GM15510 (cell line): ENCODE measurements around the gene SPAG16.

Experiments used
- POLR2A ChIP-seq: IDR thresholded peaks from 3 replicates; pipeline ENCODE4 v1.6.1; 2011; ENCODE audit warnings: borderline replicate concordance; ENCODE audit not compliant: insufficient read length; ENCODE audit errors: extremely low read depth

Gene SPAG16

DNA sequence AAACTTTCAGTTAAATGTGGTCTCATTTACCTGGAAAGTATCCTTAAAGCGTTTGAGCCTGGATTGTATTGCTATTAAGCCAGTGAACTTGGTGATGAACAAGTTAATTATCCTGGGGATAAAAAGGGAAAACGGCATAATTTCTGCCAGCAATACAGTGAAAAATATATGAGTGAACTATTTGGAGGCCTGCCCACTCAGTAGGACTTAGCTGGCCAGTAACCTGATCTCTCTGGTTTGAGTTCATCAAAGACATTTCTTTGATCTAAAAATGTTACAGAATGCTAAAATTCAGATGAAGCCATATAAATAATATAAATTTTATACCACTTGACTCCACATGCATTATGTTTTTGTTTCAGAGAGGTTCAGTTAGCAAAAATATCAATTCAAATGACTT lies 885.5 kb downstream of the SPAG16 start:
- no peak for TF ChIP-seq POLR2A

DNA sequence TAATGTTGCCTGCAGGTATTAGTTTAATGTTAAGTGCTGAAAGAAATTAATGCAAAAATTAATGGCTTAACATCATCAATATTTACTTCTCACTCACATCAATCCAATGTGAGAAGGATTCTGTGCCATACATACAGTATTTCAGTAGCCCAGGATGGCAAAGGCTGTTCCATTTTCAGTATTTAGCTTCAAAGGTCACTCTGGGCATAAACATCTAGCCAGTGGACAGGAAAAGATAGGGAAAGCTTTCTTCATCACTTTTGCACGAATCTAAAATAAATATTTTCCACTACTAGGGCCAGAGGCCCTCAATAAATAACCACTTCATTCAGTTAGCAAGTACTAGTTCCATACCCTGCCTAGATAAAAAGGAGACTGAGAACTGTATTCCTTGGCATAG lies 890.3 kb downstream of the SPAG16 start:
- TF ChIP-seq POLR2A, result no peak

DNA sequence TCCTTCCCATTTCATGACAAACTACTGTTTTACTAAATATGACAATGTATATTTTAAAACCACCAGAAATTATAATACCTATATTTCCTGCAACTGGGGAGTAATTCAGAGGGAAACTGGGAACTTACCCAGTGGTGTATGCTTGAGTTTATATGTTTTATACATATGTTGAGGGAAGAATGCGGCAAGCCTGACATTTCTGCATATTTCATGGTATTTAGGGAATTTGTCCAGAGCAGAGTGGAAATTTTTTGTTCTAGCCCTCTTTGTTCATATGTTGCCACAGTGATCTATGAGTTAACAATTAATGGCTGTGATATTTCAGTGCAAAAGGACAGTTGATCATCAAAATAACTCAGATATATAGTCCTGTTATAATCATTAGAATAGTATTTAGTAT lies 895.8 kb downstream of the SPAG16 start:
- no peak for TF ChIP-seq POLR2A

DNA sequence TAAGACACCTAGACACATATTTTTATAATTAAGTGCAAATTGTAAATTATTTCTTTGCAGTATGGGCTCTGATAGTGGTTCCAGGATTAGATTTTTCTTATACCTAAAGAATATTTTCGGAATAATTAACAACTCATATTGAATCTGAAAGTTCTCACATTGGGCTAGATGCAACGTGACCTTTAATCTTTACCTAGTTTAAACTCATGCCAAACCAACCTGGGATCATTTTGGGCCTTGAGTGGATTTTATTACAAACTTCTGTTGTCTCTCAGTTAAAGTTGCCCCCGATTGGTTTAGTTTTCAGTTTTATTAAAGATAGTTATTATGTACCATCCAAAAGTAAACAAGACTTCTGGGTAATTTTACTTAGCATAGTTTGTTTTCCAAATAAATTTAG lies 896.4 kb downstream of the SPAG16 start:
- no peak for TF ChIP-seq POLR2A

DNA sequence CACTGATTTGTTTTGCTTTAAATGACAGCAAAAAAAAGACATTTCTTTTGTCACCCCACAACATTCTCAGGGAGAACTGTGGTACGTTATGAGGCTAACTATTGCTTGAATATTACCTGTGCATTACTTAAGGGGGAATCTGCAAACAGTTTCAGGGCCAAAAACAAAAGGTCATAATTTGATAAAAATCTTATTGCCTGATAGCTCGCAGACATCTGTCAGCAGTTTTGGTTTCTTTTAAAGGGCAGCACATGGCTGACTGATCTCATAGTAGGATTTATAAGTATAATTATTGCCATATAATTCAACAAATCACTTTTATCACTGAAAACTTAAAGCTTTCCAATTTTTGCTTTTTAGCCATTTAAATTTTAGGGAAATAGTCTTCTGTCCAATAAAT lies 900.2 kb downstream of the SPAG16 start:
- TF ChIP-seq POLR2A, result no peak

DNA sequence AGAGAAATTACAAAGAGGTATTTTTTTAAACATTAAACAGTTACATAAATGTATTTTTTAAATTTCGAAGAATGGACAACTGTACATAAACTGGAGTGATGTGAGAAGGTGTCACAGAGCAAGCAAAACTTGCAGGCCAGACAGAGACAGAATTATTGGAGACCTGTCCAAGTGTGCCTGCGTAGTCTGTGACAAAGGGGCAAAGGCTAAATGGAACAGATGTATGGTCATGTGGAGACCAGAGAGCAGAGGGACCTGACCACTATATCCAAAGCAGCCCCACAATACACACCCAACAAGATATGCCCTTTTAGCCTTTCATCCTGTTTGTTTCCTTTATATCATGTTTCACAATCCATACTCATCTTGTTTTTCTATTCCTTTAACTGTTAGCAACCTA lies 901.3 kb downstream of the SPAG16 start:
- TF ChIP-seq POLR2A, result no peak

DNA sequence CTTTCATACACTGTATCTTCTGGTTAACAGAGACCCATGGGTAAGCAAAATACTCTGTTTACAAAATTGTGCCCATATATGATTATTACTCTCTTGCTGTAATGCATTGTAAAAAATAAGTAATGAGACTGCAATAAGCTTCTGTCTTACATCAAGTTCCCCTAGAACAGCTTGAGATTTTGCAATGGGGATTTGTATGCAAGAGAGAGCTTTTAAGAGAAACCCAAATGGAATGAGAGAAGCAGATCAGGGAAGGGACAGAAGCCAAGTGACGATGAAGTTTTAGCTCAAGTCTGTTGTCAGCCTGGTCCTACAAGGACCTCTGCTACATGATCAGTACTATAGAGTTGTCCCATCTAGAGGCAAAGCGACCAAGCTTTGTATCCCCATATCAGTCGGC lies 908.4 kb downstream of the SPAG16 start:
- TF ChIP-seq POLR2A, result no peak

DNA sequence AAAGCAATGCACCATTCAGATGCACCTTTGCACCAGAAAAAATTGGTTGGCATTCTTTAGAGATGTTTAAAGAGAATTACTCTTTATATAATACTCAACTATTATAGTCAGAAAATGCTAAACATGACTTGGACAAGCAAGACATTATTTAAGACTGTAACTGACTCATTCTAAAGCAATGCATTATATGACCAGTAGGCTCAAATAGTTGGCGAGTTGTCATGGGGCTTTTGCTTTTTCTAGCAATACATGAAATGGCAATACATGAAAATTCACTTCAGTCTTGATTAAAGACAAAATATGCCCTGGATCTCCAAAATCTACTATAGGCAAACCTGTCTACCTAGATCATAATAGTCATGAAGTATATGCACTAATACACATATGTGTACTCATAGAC lies 909.7 kb downstream of the SPAG16 start:
- no peak for TF ChIP-seq POLR2A

DNA sequence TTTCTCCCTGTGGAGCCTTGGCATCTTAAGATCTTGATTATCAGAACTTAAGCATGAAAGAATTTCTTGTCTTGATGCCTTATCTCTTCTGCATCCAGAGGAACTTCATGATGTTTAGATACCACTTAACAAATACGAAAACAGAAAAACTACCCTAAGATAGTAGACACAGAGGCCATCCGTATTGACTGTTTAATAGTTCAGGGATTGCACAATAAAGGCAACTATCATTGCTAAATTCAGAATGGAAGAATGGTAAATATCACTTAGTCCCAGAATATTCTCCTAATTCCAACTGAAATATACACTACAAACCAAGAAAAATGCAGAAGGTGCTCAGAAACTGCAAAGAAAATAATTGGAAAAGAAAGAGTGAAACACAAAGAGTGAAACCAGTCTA lies 912.0 kb downstream of the SPAG16 start:
- TF ChIP-seq POLR2A, result no peak

DNA sequence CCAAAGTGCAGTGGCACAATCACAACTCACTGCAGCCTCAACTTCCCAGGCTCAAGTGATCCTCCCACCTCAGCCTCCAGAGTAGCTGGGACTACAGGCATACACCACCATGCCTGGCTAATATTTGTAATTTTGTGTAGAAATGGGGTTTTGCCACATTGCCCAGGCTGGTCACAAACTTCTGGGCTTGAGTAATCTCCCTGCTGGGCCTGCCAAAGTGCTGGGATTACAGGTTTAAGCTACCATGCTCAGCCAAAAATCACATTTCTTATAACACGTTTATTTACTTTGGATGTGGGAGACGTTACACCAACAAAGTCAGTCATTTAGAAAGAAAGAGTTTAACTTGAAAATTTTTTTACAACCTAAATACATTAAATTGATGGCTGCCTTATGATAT lies 917.6 kb downstream of the SPAG16 start:
- TF ChIP-seq POLR2A, result no peak

DNA sequence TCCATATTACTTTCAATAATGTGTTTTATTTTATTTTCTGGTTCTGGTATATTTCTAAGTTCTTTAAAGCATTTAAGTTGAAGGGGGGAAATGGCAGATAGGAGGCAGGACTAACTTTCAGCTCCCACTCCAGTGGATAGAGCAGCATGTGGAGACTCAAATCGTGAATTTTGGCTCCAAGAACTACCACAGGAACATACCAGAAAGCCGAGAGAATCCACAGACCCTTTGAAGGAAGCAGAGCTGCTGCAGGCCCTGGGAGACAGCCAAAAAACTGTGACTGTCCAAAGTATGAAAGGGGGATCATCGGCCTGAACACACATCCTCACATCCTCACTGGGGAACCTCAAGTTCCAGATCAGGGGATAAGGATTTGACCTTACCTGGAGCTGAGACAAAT lies 919.0 kb downstream of the SPAG16 start:
- no peak for TF ChIP-seq POLR2A

DNA sequence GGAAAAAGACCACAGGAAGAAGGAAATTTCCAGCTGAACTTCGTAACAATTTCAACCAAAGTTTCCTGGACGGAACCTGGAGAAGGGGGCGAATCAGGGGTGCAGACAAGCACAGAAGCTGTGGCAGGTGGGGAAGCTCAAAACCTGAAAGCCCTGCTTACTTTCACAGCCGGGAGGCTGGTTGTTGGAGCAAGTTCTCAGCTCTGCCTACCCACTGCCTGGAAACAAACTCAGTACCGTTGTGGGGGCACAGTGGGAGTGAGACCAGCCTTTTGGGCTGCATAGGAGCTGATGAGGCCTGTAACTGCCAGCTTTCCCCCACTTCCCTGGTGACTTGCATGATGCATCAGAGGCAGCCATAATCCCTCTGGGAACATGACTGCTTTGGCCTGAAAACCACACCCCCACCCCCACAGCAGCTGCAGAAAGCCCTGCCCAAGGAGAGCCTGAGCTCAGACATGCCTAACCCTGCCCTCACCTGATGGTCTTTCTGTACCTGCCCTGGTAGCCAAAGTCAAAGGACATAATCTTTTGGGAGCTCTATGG lies 919.6 kb downstream of the SPAG16 start:
- no peak for TF ChIP-seq POLR2A

DNA sequence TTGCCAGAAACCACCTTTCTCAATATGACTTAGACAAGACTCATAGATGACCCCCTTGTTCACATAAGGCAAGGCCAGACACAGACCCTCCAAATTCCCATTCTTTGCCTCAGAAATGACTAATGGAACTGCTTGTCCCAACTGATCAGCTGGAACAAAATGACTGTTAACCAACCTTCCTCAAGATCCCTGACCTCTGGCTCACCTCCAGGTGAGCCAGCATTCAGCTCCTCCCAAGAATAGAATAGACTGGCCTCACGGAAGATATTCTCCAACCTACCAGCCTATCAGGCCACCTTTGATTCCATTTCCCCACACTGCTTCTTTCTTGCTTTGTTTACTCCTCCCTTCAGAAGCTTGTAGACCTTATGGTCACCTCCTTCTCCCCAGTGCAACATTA lies 930.8 kb downstream of the SPAG16 start:
- no peak for TF ChIP-seq POLR2A

DNA sequence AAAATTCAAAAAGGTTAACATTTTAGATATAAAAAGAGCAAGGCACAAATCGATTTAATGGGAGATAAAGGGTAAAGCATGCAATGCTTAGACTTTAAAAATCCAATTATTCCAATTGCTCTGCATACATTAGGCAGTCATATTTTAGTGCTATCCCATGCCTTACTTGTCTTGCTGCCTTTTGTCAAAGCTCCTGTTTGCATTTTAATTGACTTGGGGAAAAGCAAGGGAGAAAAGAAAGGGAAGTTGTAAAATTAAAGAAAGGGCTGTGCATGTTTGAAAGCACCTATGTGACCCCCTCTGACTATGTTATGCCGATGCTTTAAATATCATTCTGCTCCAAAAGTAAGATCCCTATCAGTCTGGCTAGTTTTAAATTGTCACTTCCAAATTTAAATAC lies 932.9 kb downstream of the SPAG16 start:
- TF ChIP-seq POLR2A, result no peak

DNA sequence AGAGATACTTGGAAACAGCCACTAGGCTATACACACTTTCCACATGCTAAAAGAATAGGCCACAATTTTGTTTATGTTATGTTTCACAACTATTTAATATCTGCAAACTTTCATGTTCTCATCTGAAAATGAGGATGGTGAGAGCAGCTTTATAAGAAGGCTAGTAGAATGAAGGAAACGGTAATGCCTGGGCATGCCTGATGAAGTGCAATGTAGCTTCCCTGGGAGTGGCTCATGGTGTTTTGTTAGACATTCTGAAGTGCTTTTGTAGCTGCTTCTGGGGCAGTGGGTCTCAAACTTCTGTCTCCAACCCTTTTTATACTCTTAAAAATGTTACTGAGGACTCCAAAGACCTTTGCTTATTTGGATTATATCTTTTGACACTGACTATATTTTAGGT lies 933.3 kb downstream of the SPAG16 start:
- no peak for TF ChIP-seq POLR2A

DNA sequence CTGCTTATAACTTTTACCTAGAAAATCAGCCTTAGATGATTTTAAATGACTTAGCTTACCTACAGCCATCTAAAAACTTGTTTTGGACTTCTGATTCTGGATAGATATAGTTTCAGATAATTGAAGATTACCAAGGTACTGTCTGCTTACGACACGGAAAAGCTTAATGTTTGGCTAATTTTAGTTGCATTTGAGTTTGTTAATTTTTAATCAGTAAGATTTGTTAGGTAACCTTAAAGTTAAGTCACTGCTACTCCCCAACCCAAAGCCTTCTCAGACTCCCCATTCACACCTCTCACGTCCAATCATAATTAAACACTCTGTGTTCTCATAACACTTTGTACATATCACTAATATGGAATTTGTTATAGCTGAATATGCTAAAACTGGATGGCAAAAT lies 936.0 kb downstream of the SPAG16 start:
- TF ChIP-seq POLR2A, result no peak

DNA sequence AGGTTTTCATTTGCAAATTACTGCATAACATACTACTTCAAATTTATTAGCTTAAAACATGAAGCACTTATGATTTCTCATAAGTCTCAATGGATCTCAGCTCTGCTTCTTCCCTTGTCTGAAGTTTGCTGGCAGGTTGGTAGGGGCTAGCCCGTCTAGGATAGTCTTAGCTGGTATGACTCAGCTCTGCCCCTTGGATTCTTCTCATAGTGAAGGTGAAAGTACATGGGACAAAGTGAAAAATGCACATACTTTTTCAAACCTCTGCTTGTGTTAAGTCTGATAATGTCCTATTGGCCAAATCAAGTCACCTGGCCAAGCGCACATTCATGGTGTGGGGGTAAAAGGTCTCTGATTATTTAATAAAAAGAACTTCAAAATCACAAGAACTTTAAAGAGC lies 941.8 kb downstream of the SPAG16 start:
- no peak for TF ChIP-seq POLR2A
